ENCODE results near the gene DGAT2.

- TF ChIP-seq, protein P1, sequence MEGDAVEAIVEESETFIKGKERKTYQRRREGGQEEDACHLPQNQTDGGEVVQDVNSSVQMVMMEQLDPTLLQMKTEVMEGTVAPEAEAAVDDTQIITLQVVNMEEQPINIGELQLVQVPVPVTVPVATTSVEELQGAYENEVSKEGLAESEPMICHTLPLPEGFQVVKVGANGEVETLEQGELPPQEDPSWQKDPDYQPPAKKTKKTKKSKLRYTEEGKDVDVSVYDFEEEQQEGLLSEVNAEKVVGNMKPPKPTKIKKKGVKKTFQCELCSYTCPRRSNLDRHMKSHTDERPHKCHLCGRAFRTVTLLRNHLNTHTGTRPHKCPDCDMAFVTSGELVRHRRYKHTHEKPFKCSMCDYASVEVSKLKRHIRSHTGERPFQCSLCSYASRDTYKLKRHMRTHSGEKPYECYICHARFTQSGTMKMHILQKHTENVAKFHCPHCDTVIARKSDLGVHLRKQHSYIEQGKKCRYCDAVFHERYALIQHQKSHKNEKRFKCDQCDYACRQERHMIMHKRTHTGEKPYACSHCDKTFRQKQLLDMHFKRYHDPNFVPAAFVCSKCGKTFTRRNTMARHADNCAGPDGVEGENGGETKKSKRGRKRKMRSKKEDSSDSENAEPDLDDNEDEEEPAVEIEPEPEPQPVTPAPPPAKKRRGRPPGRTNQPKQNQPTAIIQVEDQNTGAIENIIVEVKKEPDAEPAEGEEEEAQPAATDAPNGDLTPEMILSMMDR (IDR thresholded peaks at IDR 0.05), result peak; percentile 32
- TF ChIP-seq EZH2phosphoT487 (IDR thresholded peaks at IDR 0.05), result no peak
Observed at GRCh38 chr11:75768112-75768908, at the start of gene DGAT2.

Data from neural progenitor cell (in vitro differentiated cells).